PC-3 (cell line): ENCODE measurements around the gene MAP1S. TPM values are rescaled to one million over a fixed set of nuclear protein-coding genes. Genes with fewer than 3 reads are reported as not detected.
A peak's percentile ranks its signal among the peaks of the same experiment; 100 is the strongest.

ENCODE experiments used
- ATAC-seq: fragments of 200-7000 bp; cut with Tn5 transposase; 2 replicates; pipeline ENCODE4 v1.9.1; 2020; ENCODE audit warnings: mild to moderate bottlenecking, moderate library complexity
- BruUV-seq: library from RNA; stranded (reverse); fragments of 400-500 nt; replicated peaks from 2 replicates; lab custom pipeline; 2021; lab: Mats Ljungman, UMichigan
- CTCF ChIA-PET: fragments of 300-600 bp; sonication (Branson Sonifier 250); formaldehyde crosslinking; loops from one replicate; lab custom pipeline; 2022; ENCODE audit warnings: antibody characterized with exemption; lab: Charles Lee
- POLR2A ChIA-PET: fragments of 300-600 bp; sonication (Branson Sonifier 250); formaldehyde crosslinking; loops from one replicate; lab custom pipeline; 2022; ENCODE audit warnings: antibody characterized with exemption; ENCODE audit not compliant: unreplicated experiment; lab: Charles Lee
- DNase-seq: peaks from one replicate; pipeline ENCODE4 v3.0.0-alpha.2; 2015
- H2AFZ ChIP-seq: fragments of 300-600 bp; sonication (generic); 2 replicates; pipeline ENCODE4 v1.6.0; 2016; ENCODE audit warnings: antibody characterized with exemption, low read length
- H3F3A ChIP-seq: fragments of 300-600 bp; sonication (generic); one replicate; pipeline ENCODE4 v1.6.0; 2017; ENCODE audit warnings: antibody characterized with exemption, low read length, control low read depth, mild to moderate bottlenecking; ENCODE audit not compliant: unreplicated experiment
- H3K27ac ChIP-seq: fragments of 300-600 bp; sonication (generic); 2 replicates; pipeline ENCODE4 v1.5.1; 2016; ENCODE audit warnings: mild to moderate bottlenecking, low read length
- H3K27me3 ChIP-seq: fragments of 300-600 bp; sonication (generic); 2 replicates; pipeline ENCODE4 v1.6.1; 2016; ENCODE audit warnings: low read length, mixed read lengths
- H3K36me3 ChIP-seq: fragments of 300-600 bp; sonication (generic); 2 replicates; pipeline ENCODE4 v1.6.1; 2016; ENCODE audit warnings: low read depth, mixed run types, low read length, mixed read lengths
- H3K4me1 ChIP-seq: fragments of 300-600 bp; sonication (generic); 2 replicates; pipeline ENCODE4 v1.5.1; 2016; ENCODE audit warnings: low read length; ENCODE audit not compliant: insufficient read depth
- H3K4me2 ChIP-seq: fragments of 300-600 bp; sonication (generic); 2 replicates; pipeline ENCODE4 v1.6.0; 2016; ENCODE audit warnings: low read length
- H3K4me3 ChIP-seq: fragments of 300-600 bp; sonication (generic); 2 replicates; pipeline ENCODE4 v1.5.1; 2016; ENCODE audit warnings: mild to moderate bottlenecking, low read length, mixed read lengths
- H3K79me2 ChIP-seq: fragments of 300-600 bp; sonication (generic); 2 replicates; pipeline ENCODE4 v1.6.1; 2017; ENCODE audit warnings: low read length, mixed read lengths
- H3K9ac ChIP-seq: fragments of 300-600 bp; sonication (generic); 2 replicates; pipeline ENCODE4 v1.6.0; 2016; ENCODE audit warnings: mild to moderate bottlenecking, low read length
- H3K9me2 ChIP-seq: fragments of 300-600 bp; sonication (generic); replicated peaks from 2 replicates; pipeline ENCODE4 v1.6.1; 2016; ENCODE audit warnings: mixed run types, low read length, mixed read lengths
- H3K9me3 ChIP-seq: fragments of 300-600 bp; sonication (generic); 2 replicates; pipeline ENCODE4 v1.6.1; 2016; ENCODE audit warnings: low read length, mixed read lengths
- H4K20me1 ChIP-seq: fragments of 300-600 bp; sonication (generic); 2 replicates; pipeline ENCODE4 v1.6.1; 2016; ENCODE audit warnings: low read length, mixed read lengths
- CTCF ChIP-seq: fragments of 300-600 bp; sonication (generic); conservative IDR thresholded peaks from 2 replicates; pipeline ENCODE4 v1.5.1; 2017; ENCODE audit warnings: antibody characterized with exemption, low read depth, mild to moderate bottlenecking, low read length
- EZH2 ChIP-seq: fragments of 300-600 bp; sonication (generic); IDR thresholded peaks from one replicate; pipeline ENCODE4 v1.6.1; 2017; ENCODE audit warnings: antibody characterized with exemption, mild to moderate bottlenecking, low read length; ENCODE audit not compliant: unreplicated experiment
- EZH2phosphoT487 ChIP-seq: fragments of 300-600 bp; sonication (generic); IDR thresholded peaks from 2 replicates; pipeline ENCODE4 v1.6.1; 2018; ENCODE audit warnings: mild to moderate bottlenecking, antibody characterized with exemption, low read length, borderline replicate concordance
- intact Hi-C: fragments of 100-400 bp; cut with micrococcal nuclease; formaldehyde crosslinking; loops from 2 replicates; pipeline ENCODE4 v1.9.0; 2023
- total RNA-seq: library from RNA; depleted of rRNA; stranded (reverse); fragments of >200 nt; gene quantifications from 2 replicates; pipeline ENCODE4 v1.2.3, GENCODE V29; 2014

Gene MAP1S
- total RNA-seq, 1 experiment from 2014 or later, result 25.4 TPM

- ATAC-seq, result no peak
- Histone ChIP-seq H3K4me3 (no peak overlapping the region), H3K27ac (no peak overlapping the region), H3K9me3 (no peaks in the 10 kb centered on the region), H4K20me1 (no peaks in the 10 kb centered on the region), H3K79me2 (no peaks in the 10 kb centered on the region), H3K4me2 (no peak overlapping the region), H3F3A (no peaks in the 10 kb centered on the region), H3K27me3 (peaks cover 17% of the 10 kb centered on the region), H3K36me3 (no peaks in the 10 kb centered on the region), H3K4me1 (peaks cover 20% of the 10 kb centered on the region), H3K9ac (no peak overlapping the region), H3K9me2 (no peaks in the 10 kb centered on the region), H2AFZ (no peak overlapping the region)
- DNase-seq, result peak; percentile 25
- no TSS peak for BruUV-seq
- TF ChIP-seq EZH2, result no peak
- no peak for TF ChIP-seq EZH2phosphoT487
- CTCF ChIA-PET, result interaction anchor here (0.6 to 0.7 kb wide), 2 partner anchors 19 to 78 kb away, joined by 3 to 5 read pairs; no protein-coding TSS in a partner anchor
- POLR2A ChIA-PET, result no interaction called here
- intact Hi-C loops, result no loop called here
Measured at GRCh38 chr19:17681505-17682125, 37.7 kb upstream of the MAP1S start.

- BruUV-seq, result no TSS peak
- Histone ChIP-seq H3K9me2 (no peaks in the 10 kb centered on the region), H3K36me3 (no peaks in the 10 kb centered on the region), H2AFZ (no peak overlapping the region), H3K9ac (no peak overlapping the region), H3K27me3 (peaks cover 23% of the 10 kb centered on the region), H3K4me2 (no peak overlapping the region), H3K4me3 (no peak overlapping the region), H3K4me1 (peaks cover 24% of the 10 kb centered on the region), H3K9me3 (no peaks in the 10 kb centered on the region), H4K20me1 (no peaks in the 10 kb centered on the region), H3F3A (no peaks in the 10 kb centered on the region), H3K27ac (no peak overlapping the region), H3K79me2 (no peaks in the 10 kb centered on the region)
- ATAC-seq, result no peak
- TF ChIP-seq EZH2phosphoT487 (no peak), EZH2 (no peak), CTCF (no peak)
- ChIA-PET CTCF (no interaction called here), POLR2A (no interaction called here)
- DNase-seq, result no peak
- intact Hi-C loops, result no loop called here
Measured at GRCh38 chr19:17682273-17682672, 37.0 kb upstream of the MAP1S start.

- H3K4me2 ChIP-seq, result no peak overlapping the region
- ChIA-PET CTCF (no interaction called here), POLR2A (no interaction called here)
- H3K27me3 ChIP-seq, result peaks cover 31% of the 10 kb centered on the region
- no peaks in the 10 kb centered on the region for H3K9me2 ChIP-seq
- no peaks in the 10 kb centered on the region for H3K79me2 ChIP-seq
- H3F3A ChIP-seq, result no peaks in the 10 kb centered on the region
- no peak overlapping the region for H3K9ac ChIP-seq
- intact Hi-C loops, result no loop called here
- H2AFZ ChIP-seq, result no peak overlapping the region
- H3K36me3 ChIP-seq, result no peaks in the 10 kb centered on the region
- no peak for DNase-seq
- no peak overlapping the region for H3K27ac ChIP-seq
- H3K4me3 ChIP-seq, result no peak overlapping the region
- no TSS peak for BruUV-seq
- H3K4me1 ChIP-seq, result peaks cover 24% of the 10 kb centered on the region
- no peak for TF ChIP-seq CTCF
- no peak for TF ChIP-seq EZH2phosphoT487
- no peak for TF ChIP-seq EZH2
- no peak for ATAC-seq
- H3K9me3 ChIP-seq, result no peaks in the 10 kb centered on the region
- no peaks in the 10 kb centered on the region for H4K20me1 ChIP-seq
Measured at GRCh38 chr19:17683078-17683477, 36.2 kb upstream of the MAP1S start.
